GM12878 (cell line): Measurements from ENCODE around the gene CSNK1G3. TPM values are rescaled to one million over a fixed set of nuclear protein-coding genes. Genes with fewer than 3 reads are reported as not detected.

Experiments
- ATAC-seq: fragments of 200-7000 bp; cut with Tn5 transposase; 3 replicates; pipeline ENCODE4 v1.9.1; 2020; ENCODE audit warnings: mild to moderate bottlenecking, moderate library complexity
- BruUV-seq: library from RNA; stranded (reverse); fragments of 400-500 nt; replicated peaks from 2 replicates; lab custom pipeline; 2021; lab: Mats Ljungman, UMichigan
- CTCF ChIA-PET: fragments of 300-600 bp; sonication (Branson Sonifier 250); formaldehyde crosslinking; extraction: SDS; loops from one replicate; lab custom pipeline; 2021; ENCODE audit warnings: inconsistent platforms; lab: Yijun Ruan, JAX
- POLR2A ChIA-PET: fragments of 350-600 bp; formaldehyde crosslinking; extraction: SDS; loops from one replicate; lab custom pipeline; 2021; ENCODE audit warnings: inconsistent platforms; lab: Charles Lee
- RAD21 ChIA-PET: fragments of 300-600 bp; sonication (Branson Sonifier 250); formaldehyde crosslinking; loops from one replicate; lab custom pipeline; 2023; ENCODE audit warnings: antibody characterized with exemption; ENCODE audit not compliant: unreplicated experiment; lab: Charles Lee
- SMC1A ChIA-PET: fragments of 300-600 bp; sonication (Branson Sonifier 250); formaldehyde crosslinking; loops from one replicate; lab custom pipeline; 2023; ENCODE audit not compliant: unreplicated experiment, uncharacterized antibody; lab: Charles Lee
- DNase-seq: peaks from one replicate; pipeline ENCODE4 v3.0.0-alpha.2; 2011; ENCODE audit warnings: low read depth, low spot score
- FAIRE-seq: peaks from 3 replicates; lab custom pipeline; 2011; peaks lifted over from hg19 to GRCh38; lab: Jason Lieb, UNC
- H2AFZ ChIP-seq: 2 replicates; pipeline ENCODE4 v1.6.0; 2011; ENCODE audit warnings: low read depth, low read length, control low read depth; ENCODE audit not compliant: control insufficient read depth
- H3K27ac ChIP-seq: 2 replicates; pipeline ENCODE4 v1.5.1; 2011; ENCODE audit warnings: control low read depth; ENCODE audit not compliant: control insufficient read depth, insufficient read depth
- H3K27me3 ChIP-seq, 2 experiments: replicated peaks in 1 of 2; 2 replicates each; pipeline versions ENCODE4 v1.6.0 to v1.6.1; 2011; ENCODE audit warnings: low read length in 1 of 2; ENCODE audit not compliant: control insufficient read depth in 2 of 2, insufficient read depth in 2 of 2
- H3K36me3 ChIP-seq, 2 experiments: 2 replicates each; pipeline ENCODE4 v1.5.1; 2011; ENCODE audit warnings: low read length in 1 of 2; ENCODE audit not compliant: control insufficient read depth in 2 of 2, insufficient read depth in 2 of 2
- H3K4me1 ChIP-seq: 2 replicates; pipeline ENCODE4 v1.6.1; 2011; ENCODE audit warnings: mild to moderate bottlenecking, low read length, moderate library complexity, mixed read lengths; ENCODE audit not compliant: control insufficient read depth, insufficient read depth
- H3K4me2 ChIP-seq: 2 replicates; pipeline ENCODE4 v1.6.0; 2011; ENCODE audit warnings: control low read depth; ENCODE audit not compliant: control insufficient read depth, insufficient read depth
- H3K4me3 ChIP-seq: fragments of 200-600 bp; sonication (generic); 2 replicates; pipeline ENCODE4 v1.5.1; 2016
- H3K79me2 ChIP-seq: 2 replicates; pipeline ENCODE4 v1.6.0; 2011; ENCODE audit warnings: low read length; ENCODE audit not compliant: control insufficient read depth, insufficient read depth
- H3K9ac ChIP-seq: 2 replicates; pipeline ENCODE4 v1.8.0; 2011; ENCODE audit warnings: low read length, control low read depth, mixed read lengths; ENCODE audit not compliant: control insufficient read depth, insufficient read depth
- H3K9me3 ChIP-seq: replicated peaks from 3 replicates; pipeline ENCODE4 v1.5.1; 2011; ENCODE audit warnings: mild to moderate bottlenecking, low read length; ENCODE audit not compliant: control insufficient read depth, insufficient read depth
- H4K20me1 ChIP-seq: 2 replicates; pipeline ENCODE4 v1.6.0; 2011; ENCODE audit not compliant: control insufficient read depth, insufficient read depth
- CEBPB ChIP-seq, 2 experiments: fragments of 150-350 bp in 1 of 2; IDR thresholded peaks; 2 replicates each; pipeline ENCODE4 v1.6.1; 2012 to 2014; ENCODE audit warnings: low read depth in 2 of 2, low read length in 2 of 2, borderline replicate concordance in 1 of 2, inconsistent platforms in 1 of 2
- DPF2 ChIP-seq: fragments of 450-650 bp; IDR thresholded peaks from 2 replicates; pipeline ENCODE4 v1.6.1; 2017; ENCODE audit warnings: mild to moderate bottlenecking
- EGR1 ChIP-seq, 2 experiments: IDR thresholded peaks; 1 replicate in 1 of 2; 2 replicates in 1 of 2; pipeline ENCODE4 v1.6.1; 2011 to 2012; ENCODE audit warnings: low read depth in 2 of 2, low read length in 2 of 2, borderline replicate concordance in 1 of 2, mild to moderate bottlenecking in 1 of 2, moderate library complexity in 1 of 2
- FOXK2 ChIP-seq: fragments of 450-650 bp; IDR thresholded peaks from 2 replicates; pipeline ENCODE4 v1.6.1; 2017; ENCODE audit warnings: mild to moderate bottlenecking, moderate library complexity
- GABPA ChIP-seq: IDR thresholded peaks from 2 replicates; pipeline ENCODE4 v1.6.1; 2014; ENCODE audit warnings: antibody characterized with exemption, low read depth, mild to moderate bottlenecking, inconsistent platforms
- HDAC2 ChIP-seq: fragments of 200-600 bp; sonication (generic); IDR thresholded peaks from 2 replicates; pipeline ENCODE4 v1.6.1; 2017
- HSF1 ChIP-seq: fragments of 150-350 bp; IDR thresholded peaks from 2 replicates; pipeline ENCODE4 v1.6.1; 2014; ENCODE audit warnings: mild to moderate bottlenecking, low read depth, low read length
- IKZF2 ChIP-seq, 2 experiments: fragments of 450-650 bp; IDR thresholded peaks; 2 replicates each; pipeline ENCODE4 v1.6.1; 2017; ENCODE audit warnings: mild to moderate bottlenecking in 2 of 2, moderate library complexity in 2 of 2
- POLR2A ChIP-seq: IDR thresholded peaks from 2 replicates; pipeline ENCODE4 v1.6.1; 2011; ENCODE audit warnings: low read depth, mild to moderate bottlenecking, low read length
- SMAD1 ChIP-seq: fragments of 450-650 bp; IDR thresholded peaks from 2 replicates; pipeline ENCODE4 v1.6.1; 2018; ENCODE audit warnings: mild to moderate bottlenecking, low read depth; ENCODE audit not compliant: partially characterized antibody
- SMAD5 ChIP-seq: IDR thresholded peaks from 2 replicates; pipeline ENCODE4 v1.6.1; 2016; ENCODE audit warnings: antibody characterized with exemption, low read depth
- SUPT20H ChIP-seq: IDR thresholded peaks from 2 replicates; pipeline ENCODE4 v1.6.1; 2011; ENCODE audit warnings: low read depth, mild to moderate bottlenecking, low read length, moderate library complexity, borderline replicate concordance; ENCODE audit not compliant: control insufficient read depth
- WGBS: methylation state at CpG from one replicate; pipeline ENCODE4 v1.1.6; 2016; ENCODE audit warnings: low lambda C conversion rate; ENCODE audit not compliant: insufficient replicate concordance, insufficient coverage; ENCODE audit errors: missing lambda C conversion rate; 5-methylcytosine and 5-hydroxymethylcytosine counted together
- in situ Hi-C: fragments of 300-500 bp; cut with MboI; formaldehyde crosslinking; loops from 9 replicates; pipeline ENCODE4 v1.14.3; 2018; ENCODE audit warnings: mixed read lengths
- intact Hi-C: fragments of 100-400 bp; cut with micrococcal nuclease; formaldehyde crosslinking; loops from one replicate; pipeline ENCODE4 v1.14.2; 2022; ENCODE audit not compliant: unreplicated experiment
- polyA plus RNA-seq, 11 experiments: library from polyadenylated mRNA; depleted of rRNA in 4 of 11; unstranded in 6 of 11; stranded (reverse) in 5 of 11; fragments of >200 nt; fragmentation: Nextera tagmentation in 4 of 11; fragmentation: Illumina TruSeq in 1 of 11; extraction: Ambion mirVana in 4 of 11; extraction: Trizol in 1 of 11; gene quantifications; 1 replicate in 1 of 11; 2 replicates in 10 of 11; pipeline versions ENCODE4 v1.2.1 to v1.2.3, GENCODE V29; 2011 to 2016; ENCODE audit warnings: inconsistent platforms in 2 of 11, missing spikeins in 2 of 11, low read depth in 1 of 11
- total RNA-seq, 4 experiments: library from RNA; depleted of rRNA in 3 of 4; stranded (reverse); fragments of >200 nt in 3 of 4; fragmentation: Illumina TruSeq in 1 of 4; extraction: Trizol in 1 of 4; gene quantifications; 2 replicates each; pipeline versions ENCODE4 v1.2.1 to v1.2.3, GENCODE V29; 2013 to 2021

Gene CSNK1G3
- total and polyA plus RNA-seq, 10 of the 15 experiments (the other 5 are each of a cell fraction or from before 2014, with no cell fraction given), result 7.4 to 24.1 (median 17.9) TPM

- no peak overlapping the region for H3K9ac ChIP-seq
- ATAC-seq (no peak), DNase-seq (no peak), FAIRE-seq (no peak)
- H3K27me3 ChIP-seq, result no peaks in the 10 kb centered on the region
- H3K9me3 ChIP-seq, result no peaks in the 10 kb centered on the region
- peaks cover 8% of the 10 kb centered on the region; the same call in 1 of the 2 replicates for H3K4me1 ChIP-seq
- 100% methylated on average over 2 of the region's 2 CpGs for WGBS
- no peak overlapping the region for H3K4me2 ChIP-seq
- in situ Hi-C loops, result loop anchor here (25.0 kb wide), 2 partner anchors 189 to 1089 kb away; partner anchors contain the start of gene CEP120
- intact Hi-C loops, result no loop called here
- no peak overlapping the region for H2AFZ ChIP-seq
- no peak for TF ChIP-seq EGR1 (IDR thresholded peaks at IDR 0.05; ENCODE audit: borderline replicate concordance in 1 of 2, low read depth in 2 of 2, low read length in 2 of 2)
- no peak for TF ChIP-seq IKZF2 (IDR thresholded peaks at IDR 0.05)
- no peak for TF ChIP-seq SMAD5
- TF ChIP-seq FOXK2, result no peak
- TF ChIP-seq CEBPB (IDR thresholded peaks at IDR 0.05; ENCODE audit: borderline replicate concordance in 1 of 2, low read depth in 2 of 2, low read length in 2 of 2), result no peak
- no peak for TF ChIP-seq SUPT20H
- no peak for TF ChIP-seq HSF1
- TF ChIP-seq POLR2A, result no peak
- no peak for TF ChIP-seq GABPA
- no peak for TF ChIP-seq SMAD1
- TF ChIP-seq DPF2, result no peak
- no peak for TF ChIP-seq HDAC2
- no peak overlapping the region for H3K4me3 ChIP-seq
- H3K79me2 ChIP-seq, result no peaks in the 10 kb centered on the region
- H3K27ac ChIP-seq, result no peak overlapping the region
- ChIA-PET POLR2A (no interaction called here), RAD21 (no interaction called here), CTCF (interaction anchor here (1.1 kb wide), 1 partner anchor 9 kb away, joined by 3 read pairs; no protein-coding TSS in a partner anchor), SMC1A (no interaction called here)
- no TSS peak for BruUV-seq
- peaks cover 0 to 9% of the 10 kb centered on the region in 2 experiments; a peak in 1 of 4 replicates for H3K36me3 ChIP-seq
- H4K20me1 ChIP-seq, result no peaks in the 10 kb centered on the region
These were observed 89.6 kb downstream of the CSNK1G3 start for GRCh38 chr5:123601610-123602009.
